KMS-11 (cell line): ENCODE results near the gene RADIL.

Source experiments
- H2AFZ ChIP-seq: fragments of 200-600 bp; sonication (generic); 2 replicates; pipeline ENCODE4 v1.6.1; 2016; ENCODE audit warnings: antibody characterized with exemption, mixed run types, low read depth
- H3K27ac ChIP-seq: fragments of 200-600 bp; sonication (generic); 2 replicates; pipeline ENCODE4 v1.6.1; 2016; ENCODE audit warnings: mild to moderate bottlenecking, mixed run types
- H3K27me3 ChIP-seq: fragments of 200-600 bp; sonication (generic); 2 replicates; pipeline ENCODE4 v1.6.1; 2017; ENCODE audit warnings: mild to moderate bottlenecking, low read depth, mixed run types, moderate library complexity; ENCODE audit not compliant: insufficient read depth
- H3K36me3 ChIP-seq: fragments of 200-600 bp; sonication (generic); 2 replicates; pipeline ENCODE4 v1.6.1; 2017; ENCODE audit warnings: mild to moderate bottlenecking, mixed run types; ENCODE audit not compliant: insufficient read depth
- H3K4me1 ChIP-seq: fragments of 200-600 bp; sonication (generic); 2 replicates; pipeline ENCODE4 v1.6.1; 2016; ENCODE audit warnings: mild to moderate bottlenecking, low read depth, mixed run types; ENCODE audit not compliant: poor library complexity, severe bottlenecking
- H3K4me2 ChIP-seq: fragments of 200-600 bp; sonication (generic); 2 replicates; pipeline ENCODE4 v1.7.0; 2016; ENCODE audit warnings: mild to moderate bottlenecking, mixed run types
- H3K4me3 ChIP-seq: fragments of 200-600 bp; sonication (generic); IDR thresholded peaks from 2 replicates; pipeline ENCODE4 v1.6.1; 2017; ENCODE audit warnings: low read depth, low read length, mixed read lengths; ENCODE audit not compliant: insufficient read depth
- H3K79me2 ChIP-seq: fragments of 200-600 bp; sonication (generic); 2 replicates; pipeline ENCODE4 v1.6.1; 2016; ENCODE audit warnings: low read depth, mixed run types; ENCODE audit not compliant: insufficient read depth
- H3K9ac ChIP-seq: fragments of 200-600 bp; sonication (generic); 2 replicates; pipeline ENCODE4 v1.6.1; 2016; ENCODE audit warnings: mild to moderate bottlenecking, mixed run types
- H4K20me1 ChIP-seq: fragments of 200-600 bp; sonication (generic); 2 replicates; pipeline ENCODE4 v1.6.1; 2016; ENCODE audit warnings: mild to moderate bottlenecking, mixed run types; ENCODE audit not compliant: insufficient read depth
- CTCF ChIP-seq: fragments of 200-600 bp; sonication (generic); conservative IDR thresholded peaks from 2 replicates; pipeline ENCODE4 v1.6.1; 2017; ENCODE audit warnings: low read depth, mild to moderate bottlenecking, antibody characterized with exemption, low read length, moderate library complexity, mixed read lengths

The RADIL gene

GRCh38 chr7:4850262-4850795, 33.2 kb downstream of the RADIL start:
- H3K4me3 ChIP-seq: no peak overlapping the region
- no peak overlapping the region for H2AFZ ChIP-seq
- no peak for TF ChIP-seq CTCF
- H3K36me3 ChIP-seq: no peaks in the 10 kb centered on the region; the same call in 1 of the 2 replicates
- no peaks in the 10 kb centered on the region for H3K79me2 ChIP-seq
- H4K20me1 ChIP-seq: no peaks in the 10 kb centered on the region
- H3K4me1 ChIP-seq: no peaks in the 10 kb centered on the region
- H3K4me2 ChIP-seq: no peak overlapping the region
- H3K27ac ChIP-seq: no peak overlapping the region
- no peak overlapping the region for H3K9ac ChIP-seq
- H3K27me3 ChIP-seq: no peaks in the 10 kb centered on the region

- Histone ChIP-seq H3K4me1 (no peaks in the 10 kb centered on the region), H2AFZ (no peak overlapping the region), H4K20me1 (no peaks in the 10 kb centered on the region), H3K27me3 (no peaks in the 10 kb centered on the region), H3K4me2 (no peak overlapping the region), H3K79me2 (no peaks in the 10 kb centered on the region), H3K27ac (no peak overlapping the region), H3K4me3 (no peak overlapping the region), H3K9ac (no peak overlapping the region), H3K36me3 (no peaks in the 10 kb centered on the region)
- no peak for TF ChIP-seq CTCF
These were observed 34.1 kb downstream of the RADIL start for GRCh38 chr7:4849390-4849789.

GRCh38 chr7:4845740-4846142, 37.8 kb downstream of the RADIL start:
- no peaks in the 10 kb centered on the region for H3K27me3 ChIP-seq
- H3K4me3 ChIP-seq: no peak overlapping the region
- no peaks in the 10 kb centered on the region for H3K4me1 ChIP-seq
- no peaks in the 10 kb centered on the region for H3K36me3 ChIP-seq
- no peak overlapping the region for H3K9ac ChIP-seq
- no peaks in the 10 kb centered on the region for H4K20me1 ChIP-seq
- no peak overlapping the region for H3K27ac ChIP-seq
- H3K4me2 ChIP-seq: no peak overlapping the region
- no peak for TF ChIP-seq CTCF
- no peak overlapping the region for H2AFZ ChIP-seq
- no peaks in the 10 kb centered on the region for H3K79me2 ChIP-seq

- H2AFZ ChIP-seq: no peak overlapping the region
These were observed 41.0 kb downstream of the RADIL start for GRCh38 chr7:4842319-4843064.

More at GRCh38 chr7:4842319-4843064, 41.0 kb downstream of the RADIL start:
- Histone ChIP-seq H3K79me2 (no peaks in the 10 kb centered on the region), H4K20me1 (no peaks in the 10 kb centered on the region), H3K27me3 (no peaks in the 10 kb centered on the region), H3K9ac (no peak overlapping the region), H3K27ac (no peak overlapping the region), H3K4me1 (no peaks in the 10 kb centered on the region), H3K4me3 (no peak overlapping the region), H3K36me3 (no peaks in the 10 kb centered on the region), H3K4me2 (no peak overlapping the region)
- no peak for TF ChIP-seq CTCF
